Neural progenitor cell (in vitro differentiated cells): Measurements from ENCODE around the gene FES.

Experiments used
- CTCF ChIP-seq: fragments of 200-600 bp; sonication (generic); IDR thresholded peaks from 2 replicates; pipeline ENCODE4 v1.5.1; 2017; ENCODE audit warnings: antibody characterized with exemption, mild to moderate bottlenecking
- EZH2 ChIP-seq: fragments of 200-600 bp; sonication (generic); IDR thresholded peaks from 2 replicates; pipeline ENCODE4 v1.6.1; 2017; ENCODE audit warnings: antibody characterized with exemption, mild to moderate bottlenecking, moderate library complexity
- EZH2phosphoT487 ChIP-seq: fragments of 200-600 bp; sonication (generic); IDR thresholded peaks from 2 replicates; pipeline ENCODE4 v1.6.1; 2017; ENCODE audit warnings: antibody characterized with exemption

DNA sequence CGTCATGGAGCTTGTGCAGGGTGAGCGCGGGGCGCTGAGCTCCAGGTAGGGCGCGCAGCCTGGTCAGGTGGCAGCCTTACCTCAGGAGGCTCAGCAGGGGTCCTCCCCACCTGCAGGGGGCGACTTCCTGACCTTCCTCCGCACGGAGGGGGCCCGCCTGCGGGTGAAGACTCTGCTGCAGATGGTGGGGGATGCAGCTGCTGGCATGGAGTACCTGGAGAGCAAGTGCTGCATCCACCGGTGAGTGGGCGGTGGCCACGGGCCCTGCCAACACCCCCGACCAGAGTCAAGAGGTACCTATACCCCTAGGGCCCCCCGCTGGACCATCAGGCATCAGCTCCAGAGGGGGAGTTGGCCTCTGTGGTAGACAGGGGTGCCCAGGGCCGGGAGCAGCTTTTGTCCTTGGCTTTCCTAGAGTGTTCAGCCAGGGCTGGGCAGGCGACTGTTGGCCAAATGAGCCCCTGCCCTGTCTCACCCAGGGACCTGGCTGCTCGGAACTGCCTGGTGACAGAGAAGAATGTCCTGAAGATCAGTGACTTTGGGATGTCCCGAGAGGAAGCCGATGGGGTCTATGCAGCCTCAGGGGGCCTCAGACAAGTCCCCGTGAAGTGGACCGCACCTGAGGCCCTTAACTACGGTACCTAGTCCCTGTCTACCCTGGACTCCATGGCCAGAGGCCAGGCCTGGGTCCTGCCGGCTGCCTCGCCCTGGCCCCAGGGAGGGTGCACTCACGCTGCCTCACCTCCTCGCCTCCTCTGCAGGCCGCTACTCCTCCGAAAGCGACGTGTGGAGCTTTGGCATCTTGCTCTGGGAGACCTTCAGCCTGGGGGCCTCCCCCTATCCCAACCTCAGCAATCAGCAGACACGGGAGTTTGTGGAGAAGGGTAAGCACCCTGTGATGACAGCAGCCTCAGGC is 9.1 kb downstream of the FES start:
- no peak for TF ChIP-seq CTCF
- no peak for TF ChIP-seq EZH2
- TF ChIP-seq EZH2phosphoT487 = no peak
